ENCODE measurements around the gene FOXF2. TPM values are rescaled to one million over a fixed set of nuclear protein-coding genes. Genes with fewer than 3 reads are reported as not detected.

FOXF2 gene
- total RNA-seq (2022; extraction: Qiagen RNA extraction), result 14.4 to 20.7 TPM (median 19.4 TPM) in 5 replicates

GRCh38 chr6:1389369-1390132 is at the start of gene FOXF2:
TSS of gene FOXF2 (plus strand) at chr6:1389576. CDS start at chr6:1389948, 372 bp downstream.

Other genes with a start within 250 kb of the FOXF2 start
- gene FOXQ1, start 77.5 kb upstream of the FOXF2 start, total RNA-seq (2022; extraction: Qiagen RNA extraction), result 2.8 to 5.3 TPM (median 5.0 TPM) in 5 replicates
- 4.7 to 6.8 TPM (median 6.4 TPM) in 5 replicates for gene FOXC1, start 220.3 kb downstream of the FOXF2 start, total RNA-seq (2022; extraction: Qiagen RNA extraction)